Ishikawa (cell line): ENCODE measurements around the gene HMMR.

Experiments used
- CEBPB ChIP-seq: IDR thresholded peaks from 2 replicates; pipeline ENCODE4 v1.6.1; 2012
- CREB1 ChIP-seq: IDR thresholded peaks from 2 replicates; pipeline ENCODE4 v1.6.1; 2012; ENCODE audit warnings: low read depth
- EGR1 ChIP-seq: IDR thresholded peaks from 2 replicates; pipeline ENCODE4 v1.6.1; 2012
- EP300 ChIP-seq: IDR thresholded peaks from 2 replicates; pipeline ENCODE4 v1.6.1; 2012; ENCODE audit warnings: borderline replicate concordance
- FOXM1 ChIP-seq: IDR thresholded peaks from 2 replicates; pipeline ENCODE4 v1.6.1; 2012; ENCODE audit warnings: low read depth, borderline replicate concordance
- NFIC ChIP-seq: IDR thresholded peaks from 2 replicates; pipeline ENCODE4 v1.6.1; 2012
- REST ChIP-seq: IDR thresholded peaks from 2 replicates; pipeline ENCODE4 v1.6.1; 2012; ENCODE audit warnings: low read depth, mild to moderate bottlenecking
- TAF1 ChIP-seq: IDR thresholded peaks from 2 replicates; pipeline ENCODE4 v1.6.1; 2012; ENCODE audit warnings: low read depth, mild to moderate bottlenecking
- TCF12 ChIP-seq: IDR thresholded peaks from 2 replicates; pipeline ENCODE4 v1.6.1; 2012; ENCODE audit warnings: low read depth
- TEAD4 ChIP-seq: IDR thresholded peaks from 2 replicates; pipeline ENCODE4 v1.6.1; 2012
- YY1 ChIP-seq: IDR thresholded peaks from 2 replicates; pipeline ENCODE4 v1.6.1; 2012; ENCODE audit warnings: low read depth
- ZBTB7A ChIP-seq: IDR thresholded peaks from 2 replicates; pipeline ENCODE4 v1.6.1; 2012; ENCODE audit warnings: low read depth
- TF ChIP-seq, protein P1 (sequence below): IDR thresholded peaks from 2 replicates; pipeline ENCODE4 v1.6.1; 2012
- TF ChIP-seq, protein P2 (sequence below): IDR thresholded peaks from 2 replicates; pipeline ENCODE4 v1.6.1; 2012

HMMR gene

DNA sequence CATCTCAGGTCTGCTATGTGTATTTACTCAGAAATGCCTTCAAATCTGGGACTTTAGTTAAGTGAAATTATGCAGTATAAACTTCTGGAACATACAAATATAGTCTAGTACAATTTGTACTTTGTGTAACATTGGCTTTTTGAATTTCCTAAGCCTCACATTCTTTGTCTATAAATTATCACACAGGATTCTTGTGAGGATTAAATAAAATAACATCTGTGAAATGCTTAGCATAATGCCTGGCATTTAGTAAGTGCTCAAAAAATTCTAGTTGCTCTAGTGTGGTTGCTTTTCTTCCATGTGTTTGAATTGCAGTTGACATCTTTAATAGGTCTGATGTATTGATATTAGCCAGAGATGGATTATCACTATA is 2.6 kb downstream of the HMMR start:
- TF ChIP-seq TEAD4 (no peak), REST (no peak), FOXM1 (no peak), ZBTB7A (no peak)
- TF ChIP-seq, protein P1, sequence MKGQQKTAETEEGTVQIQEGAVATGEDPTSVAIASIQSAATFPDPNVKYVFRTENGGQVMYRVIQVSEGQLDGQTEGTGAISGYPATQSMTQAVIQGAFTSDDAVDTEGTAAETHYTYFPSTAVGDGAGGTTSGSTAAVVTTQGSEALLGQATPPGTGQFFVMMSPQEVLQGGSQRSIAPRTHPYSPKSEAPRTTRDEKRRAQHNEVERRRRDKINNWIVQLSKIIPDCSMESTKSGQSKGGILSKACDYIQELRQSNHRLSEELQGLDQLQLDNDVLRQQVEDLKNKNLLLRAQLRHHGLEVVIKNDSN, result no peak

GRCh38 chr5:163467682-163468081 is 7.2 kb downstream of the HMMR start:
- TF ChIP-seq REST (no peak), TEAD4 (no peak), TAF1 (no peak), ZBTB7A (no peak), CREB1 (no peak), EP300 (no peak)
- TF ChIP-seq, protein P2, sequence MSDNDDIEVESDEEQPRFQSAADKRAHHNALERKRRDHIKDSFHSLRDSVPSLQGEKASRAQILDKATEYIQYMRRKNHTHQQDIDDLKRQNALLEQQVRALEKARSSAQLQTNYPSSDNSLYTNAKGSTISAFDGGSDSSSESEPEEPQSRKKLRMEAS, result no peak

GRCh38 chr5:163473635-163474243 is 13.3 kb downstream of the HMMR start:
- TF ChIP-seq CEBPB (no peak), NFIC (no peak), TCF12 (no peak), CREB1 (no peak)
- TF ChIP-seq, protein P2, result no peak

DNA sequence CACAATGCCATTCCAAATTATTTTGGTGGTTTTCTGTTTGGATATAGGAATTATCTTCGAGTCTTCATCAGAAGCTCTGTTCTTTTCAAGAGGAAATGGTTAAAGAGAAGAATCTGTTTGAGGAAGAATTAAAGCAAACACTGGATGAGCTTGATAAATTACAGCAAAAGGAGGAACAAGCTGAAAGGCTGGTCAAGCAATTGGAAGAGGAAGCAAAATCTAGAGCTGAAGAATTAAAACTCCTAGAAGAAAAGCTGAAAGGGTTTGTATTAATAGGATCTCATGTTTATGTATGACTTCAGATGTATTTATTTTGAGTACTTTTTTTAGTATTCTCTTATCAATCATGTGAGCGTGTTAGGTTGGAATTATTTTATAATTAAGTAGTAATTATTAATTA is 15.0 kb downstream of the HMMR start:
- TF ChIP-seq, protein P1, result no peak
- no peak for TF ChIP-seq TEAD4

DNA sequence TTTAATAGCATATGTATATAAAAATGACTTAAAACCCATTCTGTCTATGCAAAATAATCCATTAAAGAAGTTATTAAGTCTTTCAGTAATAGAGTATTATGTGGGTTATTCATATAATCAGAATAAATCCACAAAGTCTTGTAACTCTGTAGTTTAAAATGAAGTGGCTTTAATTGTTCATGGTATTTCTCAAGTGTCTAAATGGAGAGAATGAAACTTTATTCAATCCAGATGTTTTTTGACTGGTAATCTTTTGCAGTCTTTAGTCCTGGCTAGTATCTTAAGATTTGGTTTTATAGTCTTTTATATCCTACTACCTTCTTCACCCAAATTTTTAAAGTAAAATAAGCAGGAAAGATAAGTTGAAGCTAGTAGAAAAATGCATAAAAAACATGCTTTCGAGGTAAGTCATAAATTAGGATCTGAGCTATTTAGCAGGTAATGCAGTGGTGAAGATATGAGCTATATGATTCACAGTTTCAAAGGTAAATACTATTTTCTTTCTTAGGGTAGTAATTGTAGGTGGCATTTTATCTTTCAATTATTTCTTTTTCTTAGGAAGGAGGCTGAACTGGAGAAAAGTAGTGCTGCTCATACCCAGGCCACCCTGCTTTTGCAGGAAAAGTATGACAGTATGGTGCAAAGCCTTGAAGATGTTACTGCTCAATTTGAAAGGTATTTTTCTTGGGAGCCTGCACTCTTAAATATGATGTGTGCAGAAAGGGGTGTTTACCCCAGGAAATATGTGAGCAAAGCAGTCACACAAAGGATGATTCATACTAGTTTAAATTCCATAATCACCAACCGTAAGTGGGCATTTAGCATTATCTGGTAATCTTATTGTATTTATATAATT is 17.9 kb downstream of the HMMR start:
- TF ChIP-seq FOXM1 (no peak), EGR1 (no peak), REST (no peak), ZBTB7A (no peak), CREB1 (no peak), TEAD4 (no peak), EP300 (no peak), YY1 (no peak), NFIC (no peak), CEBPB (no peak)
- TF ChIP-seq, protein P2, result no peak
